ENCODE measurements around the gene TMEM123. TPM values are rescaled to one million over a fixed set of nuclear protein-coding genes. Genes with fewer than 3 reads are reported as not detected.
A peak's percentile ranks its signal among the peaks of the same experiment; 100 is the strongest.

TMEM123 gene
- total RNA-seq, 1 experiment from 2014 or later = 400 TPM

GRCh38 chr11:102469196-102469821 is 16.7 kb upstream of the TMEM123 start:
- Histone ChIP-seq H3K4me1 (peaks cover 36% of the 10 kb centered on the region), H3K4me3 (ENCODE audit: low read depth, low read length) (no peak overlapping the region), H3K36me3 (ENCODE audit: control insufficient read depth, insufficient read depth, low read length) (no peaks in the 10 kb centered on the region), H3K9me3 (no peaks in the 10 kb centered on the region), H3K27me3 (replicated peaks; ENCODE audit: control insufficient read depth, insufficient read depth, low read length) (no peaks in the 10 kb centered on the region)
- no peaks in the 10 kb centered on the region for H3K27me3 Mint-ChIP-seq (ENCODE audit: insufficient read depth, unreplicated experiment)
- H3K27ac Mint-ChIP-seq (ENCODE audit: unreplicated experiment) = peak overlapping the region; percentile 63
- H3K36me3 Mint-ChIP-seq (ENCODE audit: insufficient read depth, unreplicated experiment) = no peaks in the 10 kb centered on the region
- no peak for TF ChIP-seq CTCF (IDR thresholded peaks at IDR 0.05; ENCODE audit: insufficient read depth in 1 of 2, low read depth in 1 of 2, low read length in 1 of 2, severe bottlenecking in 1 of 2, unreplicated experiment in 1 of 2)
- BruUV-seq (replicated peaks) = no TSS peak
- peak in 1 of 2 experiments; percentile 47 for DNase-seq
- H3K4me1 Mint-ChIP-seq (ENCODE audit: low read depth, unreplicated experiment) = peaks cover 39% of the 10 kb centered on the region
- ChIA-PET POLR2A (no interaction called here), CTCF (no interaction called here)
- no peak overlapping the region for H3K4me3 Mint-ChIP-seq (ENCODE audit: unreplicated experiment)
- intact Hi-C loops (cut with micrococcal nuclease; ENCODE audit: unreplicated experiment) = no loop called here
- peaks cover 10% of the 10 kb centered on the region for H3K9me3 Mint-ChIP-seq (ENCODE audit: unreplicated experiment)

- CTCF ChIA-PET = no interaction called here
Observed at GRCh38 chr11:102468616-102469195, 16.1 kb upstream of the TMEM123 start.

More at GRCh38 chr11:102468616-102469195, 16.1 kb upstream of the TMEM123 start:
- peaks cover 36% of the 10 kb centered on the region for H3K4me1 ChIP-seq
- H3K4me3 Mint-ChIP-seq (ENCODE audit: unreplicated experiment) = no peak overlapping the region
- no peak for DNase-seq
- no peaks in the 10 kb centered on the region for H3K36me3 ChIP-seq (ENCODE audit: control insufficient read depth, insufficient read depth, low read length)
- H3K27me3 ChIP-seq (replicated peaks; ENCODE audit: control insufficient read depth, insufficient read depth, low read length) = no peaks in the 10 kb centered on the region
- peaks cover 39% of the 10 kb centered on the region for H3K4me1 Mint-ChIP-seq (ENCODE audit: low read depth, unreplicated experiment)
- no TSS peak for BruUV-seq (replicated peaks)
- POLR2A ChIA-PET = no interaction called here
- H3K4me3 ChIP-seq (ENCODE audit: low read depth, low read length) = no peak overlapping the region
- H3K27ac Mint-ChIP-seq (ENCODE audit: unreplicated experiment) = peak overlapping the region; percentile 63
- no peaks in the 10 kb centered on the region for H3K36me3 Mint-ChIP-seq (ENCODE audit: insufficient read depth, unreplicated experiment)
- no peak for TF ChIP-seq CTCF (IDR thresholded peaks at IDR 0.05; ENCODE audit: insufficient read depth in 1 of 2, low read depth in 1 of 2, low read length in 1 of 2, severe bottlenecking in 1 of 2, unreplicated experiment in 1 of 2)
- no peaks in the 10 kb centered on the region for H3K9me3 ChIP-seq
- intact Hi-C loops (cut with micrococcal nuclease; ENCODE audit: unreplicated experiment) = no loop called here
- no peaks in the 10 kb centered on the region for H3K27me3 Mint-ChIP-seq (ENCODE audit: insufficient read depth, unreplicated experiment)
- peaks cover 10% of the 10 kb centered on the region for H3K9me3 Mint-ChIP-seq (ENCODE audit: unreplicated experiment)

Data from Caco-2 (cell line).